GM12878 (cell line): Measurements from ENCODE around the gene CEP68. TPM values are rescaled to one million over a fixed set of nuclear protein-coding genes. Genes with fewer than 3 reads are reported as not detected.

Experiments
- ATAC-seq: fragments of 200-7000 bp; cut with Tn5 transposase; 3 replicates; pipeline ENCODE4 v1.9.1; 2020; ENCODE audit warnings: mild to moderate bottlenecking, moderate library complexity
- BruUV-seq: library from RNA; stranded (reverse); fragments of 400-500 nt; replicated peaks from 2 replicates; lab custom pipeline; 2021; lab: Mats Ljungman, UMichigan
- CTCF ChIA-PET: fragments of 300-600 bp; sonication (Branson Sonifier 250); formaldehyde crosslinking; extraction: SDS; loops from one replicate; lab custom pipeline; 2021; ENCODE audit warnings: inconsistent platforms; lab: Yijun Ruan, JAX
- POLR2A ChIA-PET: fragments of 350-600 bp; formaldehyde crosslinking; extraction: SDS; loops from one replicate; lab custom pipeline; 2021; ENCODE audit warnings: inconsistent platforms; lab: Charles Lee
- RAD21 ChIA-PET: fragments of 300-600 bp; sonication (Branson Sonifier 250); formaldehyde crosslinking; loops from one replicate; lab custom pipeline; 2023; ENCODE audit warnings: antibody characterized with exemption; ENCODE audit not compliant: unreplicated experiment; lab: Charles Lee
- SMC1A ChIA-PET: fragments of 300-600 bp; sonication (Branson Sonifier 250); formaldehyde crosslinking; loops from one replicate; lab custom pipeline; 2023; ENCODE audit not compliant: unreplicated experiment, uncharacterized antibody; lab: Charles Lee
- DNase-seq: peaks from one replicate; pipeline ENCODE4 v3.0.0-alpha.2; 2011; ENCODE audit warnings: low read depth, low spot score
- FAIRE-seq: peaks from 3 replicates; lab custom pipeline; 2011; peaks lifted over from hg19 to GRCh38; lab: Jason Lieb, UNC
- H2AFZ ChIP-seq: 2 replicates; pipeline ENCODE4 v1.6.0; 2011; ENCODE audit warnings: low read depth, low read length, control low read depth; ENCODE audit not compliant: control insufficient read depth
- H3K27ac ChIP-seq: 2 replicates; pipeline ENCODE4 v1.5.1; 2011; ENCODE audit warnings: control low read depth; ENCODE audit not compliant: control insufficient read depth, insufficient read depth
- H3K27me3 ChIP-seq, 2 experiments: replicated peaks in 1 of 2; 2 replicates each; pipeline versions ENCODE4 v1.6.0 to v1.6.1; 2011; ENCODE audit warnings: low read length in 1 of 2; ENCODE audit not compliant: control insufficient read depth in 2 of 2, insufficient read depth in 2 of 2
- H3K36me3 ChIP-seq, 2 experiments: 2 replicates each; pipeline ENCODE4 v1.5.1; 2011; ENCODE audit warnings: low read length in 1 of 2; ENCODE audit not compliant: control insufficient read depth in 2 of 2, insufficient read depth in 2 of 2
- H3K4me1 ChIP-seq: 2 replicates; pipeline ENCODE4 v1.6.1; 2011; ENCODE audit warnings: mild to moderate bottlenecking, low read length, moderate library complexity, mixed read lengths; ENCODE audit not compliant: control insufficient read depth, insufficient read depth
- H3K4me2 ChIP-seq: 2 replicates; pipeline ENCODE4 v1.6.0; 2011; ENCODE audit warnings: control low read depth; ENCODE audit not compliant: control insufficient read depth, insufficient read depth
- H3K4me3 ChIP-seq: fragments of 200-600 bp; sonication (generic); 2 replicates; pipeline ENCODE4 v1.5.1; 2016
- H3K79me2 ChIP-seq: 2 replicates; pipeline ENCODE4 v1.6.0; 2011; ENCODE audit warnings: low read length; ENCODE audit not compliant: control insufficient read depth, insufficient read depth
- H3K9ac ChIP-seq: 2 replicates; pipeline ENCODE4 v1.8.0; 2011; ENCODE audit warnings: low read length, control low read depth, mixed read lengths; ENCODE audit not compliant: control insufficient read depth, insufficient read depth
- H3K9me3 ChIP-seq: replicated peaks from 3 replicates; pipeline ENCODE4 v1.5.1; 2011; ENCODE audit warnings: mild to moderate bottlenecking, low read length; ENCODE audit not compliant: control insufficient read depth, insufficient read depth
- H4K20me1 ChIP-seq: 2 replicates; pipeline ENCODE4 v1.6.0; 2011; ENCODE audit not compliant: control insufficient read depth, insufficient read depth
- ASH2L ChIP-seq: fragments of 300-600, 200-600 bp; sonication (generic); IDR thresholded peaks from 2 replicates; pipeline ENCODE4 v1.6.1; 2017; ENCODE audit warnings: low read depth, mild to moderate bottlenecking, borderline replicate concordance
- IRF4 ChIP-seq: IDR thresholded peaks from 2 replicates; pipeline ENCODE4 v1.6.1; 2011; ENCODE audit warnings: low read depth, low read length
- NFYA ChIP-seq: IDR thresholded peaks from 2 replicates; pipeline ENCODE4 v1.6.1; 2011; ENCODE audit warnings: low read depth, mild to moderate bottlenecking, low read length, improper control_type of control experiment, borderline replicate concordance
- PAX8 ChIP-seq: fragments of 450-650 bp; IDR thresholded peaks from 2 replicates; pipeline ENCODE4 v1.6.1; 2017; ENCODE audit warnings: mild to moderate bottlenecking, moderate library complexity
- RAD51 ChIP-seq: fragments of 450-650 bp; IDR thresholded peaks from 2 replicates; pipeline ENCODE4 v1.6.1; 2016; ENCODE audit warnings: moderate library complexity, mild to moderate bottlenecking, inconsistent platforms
- SIX5 ChIP-seq: IDR thresholded peaks from 2 replicates; pipeline ENCODE4 v1.6.1; 2011; ENCODE audit warnings: mild to moderate bottlenecking, low read depth, low read length, moderate library complexity; ENCODE audit not compliant: severe bottlenecking
- SREBF2 ChIP-seq: IDR thresholded peaks from 2 replicates; pipeline ENCODE4 v1.6.1; 2012; ENCODE audit warnings: mild to moderate bottlenecking, low read length
- TBL1XR1 ChIP-seq: IDR thresholded peaks from 2 replicates; pipeline ENCODE4 v1.6.1; 2012; ENCODE audit warnings: low read depth, low read length, improper control_type of control experiment
- USF1 ChIP-seq: IDR thresholded peaks from 2 replicates; pipeline ENCODE4 v1.6.1; 2011; ENCODE audit warnings: borderline replicate concordance, low read depth, mild to moderate bottlenecking, moderate library complexity, mixed read lengths, low read length; ENCODE audit not compliant: insufficient read depth; ENCODE audit errors: extremely low read length
- ZBTB40 ChIP-seq: fragments of 450-650 bp; IDR thresholded peaks from 2 replicates; pipeline ENCODE4 v1.6.1; 2016; ENCODE audit warnings: mild to moderate bottlenecking, moderate library complexity, borderline replicate concordance
- ZNF217 ChIP-seq: fragments of 450-650 bp; IDR thresholded peaks from 2 replicates; pipeline ENCODE4 v1.6.1; 2017; ENCODE audit warnings: antibody characterized with exemption, mild to moderate bottlenecking
- WGBS: methylation state at CpG from one replicate; pipeline ENCODE4 v1.1.6; 2016; ENCODE audit warnings: low lambda C conversion rate; ENCODE audit not compliant: insufficient replicate concordance, insufficient coverage; ENCODE audit errors: missing lambda C conversion rate; 5-methylcytosine and 5-hydroxymethylcytosine counted together
- in situ Hi-C: fragments of 300-500 bp; cut with MboI; formaldehyde crosslinking; loops from 9 replicates; pipeline ENCODE4 v1.14.3; 2018; ENCODE audit warnings: mixed read lengths
- intact Hi-C: fragments of 100-400 bp; cut with micrococcal nuclease; formaldehyde crosslinking; loops from one replicate; pipeline ENCODE4 v1.14.2; 2022; ENCODE audit not compliant: unreplicated experiment
- polyA plus RNA-seq, 11 experiments: library from polyadenylated mRNA; depleted of rRNA in 4 of 11; unstranded in 6 of 11; stranded (reverse) in 5 of 11; fragments of >200 nt; fragmentation: Nextera tagmentation in 4 of 11; fragmentation: Illumina TruSeq in 1 of 11; extraction: Ambion mirVana in 4 of 11; extraction: Trizol in 1 of 11; gene quantifications; 1 replicate in 1 of 11; 2 replicates in 10 of 11; pipeline versions ENCODE4 v1.2.1 to v1.2.3, GENCODE V29; 2011 to 2016; ENCODE audit warnings: inconsistent platforms in 2 of 11, missing spikeins in 2 of 11, low read depth in 1 of 11
- total RNA-seq, 4 experiments: library from RNA; depleted of rRNA in 3 of 4; stranded (reverse); fragments of >200 nt in 3 of 4; fragmentation: Illumina TruSeq in 1 of 4; extraction: Trizol in 1 of 4; gene quantifications; 2 replicates each; pipeline versions ENCODE4 v1.2.1 to v1.2.3, GENCODE V29; 2013 to 2021

Gene CEP68
- total and polyA plus RNA-seq, 10 of the 15 experiments (the other 5 are each of a cell fraction or from before 2014, with no cell fraction given): 1.1 to 11.1 (median 7.4) TPM

GRCh38 chr2:65059071-65059470, 2.9 kb downstream of the CEP68 start:
- H3K4me3 ChIP-seq: no peak overlapping the region

More at GRCh38 chr2:65059071-65059470, 2.9 kb downstream of the CEP68 start:
- H3K79me2 ChIP-seq: peaks cover 4% of the 10 kb centered on the region
- no peaks in the 10 kb centered on the region for H3K27me3 ChIP-seq
- DNase-seq: no peak
- no TSS peak for BruUV-seq
- no peaks in the 10 kb centered on the region for H4K20me1 ChIP-seq
- H3K36me3 ChIP-seq: no peaks in the 10 kb centered on the region
- WGBS: 100% methylated on average over 1 of the region's 1 CpG
- FAIRE-seq: no peak
- ATAC-seq: no peak
- in situ Hi-C loops: no loop called here
- H3K4me2 ChIP-seq: no peak overlapping the region
- H3K9ac ChIP-seq: no peak overlapping the region
- peaks cover 23% of the 10 kb centered on the region for H3K4me1 ChIP-seq
- no peaks in the 10 kb centered on the region for H3K9me3 ChIP-seq
- ChIA-PET RAD21 (interaction anchor here (0.6 to 1.5 kb wide), 4 partner anchors 71 to 605 kb away, joined by 3 to 4 read pairs (median 3); partner anchors contain the start of gene RAB1A), CTCF (interaction anchor here (1.2 to 2.0 kb wide), 5 partner anchors 24 to 130 kb away, joined by 3 to 10 read pairs (median 5); no protein-coding TSS in a partner anchor), SMC1A (interaction anchor here (0.9 to 2.1 kb wide), 7 partner anchors 25 to 515 kb away, joined by 3 to 9 read pairs (median 4); no protein-coding TSS in a partner anchor), POLR2A (interaction anchor here (0.6 to 0.9 kb wide), 2 partner anchors 8 to 168 kb away, joined by 4 to 6 read pairs; partner anchors contain the start of gene ACTR2)
- no peak overlapping the region for H2AFZ ChIP-seq
- intact Hi-C loops: no loop called here
- H3K27ac ChIP-seq: no peak overlapping the region
- no peak for TF ChIP-seq ZBTB40
- TF ChIP-seq USF1: no peak
- no peak for TF ChIP-seq SIX5
- no peak for TF ChIP-seq RAD51
- no peak for TF ChIP-seq TBL1XR1
- no peak for TF ChIP-seq ZNF217
- no peak for TF ChIP-seq IRF4
- TF ChIP-seq PAX8: no peak
- TF ChIP-seq NFYA: no peak
- TF ChIP-seq ASH2L: no peak
- no peak for TF ChIP-seq SREBF2
